Erythroblast (primary cell): ENCODE measurements around the gene CLK3.

ENCODE experiments used
- GATA1 ChIP-seq: IDR thresholded peaks from 2 replicates; pipeline ENCODE4 v1.6.1; 2011; ENCODE audit warnings: low read depth, mild to moderate bottlenecking, control low read depth, low read length, moderate library complexity
- POLR2A ChIP-seq: IDR thresholded peaks from 2 replicates; pipeline ENCODE4 v1.6.1; 2011; ENCODE audit warnings: mild to moderate bottlenecking, low read length

GRCh38 chr15:74610302-74610951, 5.2 kb upstream of the CLK3 start:
- TF ChIP-seq POLR2A = peak; percentile 87
- peak; percentile 99 for TF ChIP-seq GATA1
